ENCODE results near the gene B4GALNT3.

B4GALNT3 gene

DNA sequence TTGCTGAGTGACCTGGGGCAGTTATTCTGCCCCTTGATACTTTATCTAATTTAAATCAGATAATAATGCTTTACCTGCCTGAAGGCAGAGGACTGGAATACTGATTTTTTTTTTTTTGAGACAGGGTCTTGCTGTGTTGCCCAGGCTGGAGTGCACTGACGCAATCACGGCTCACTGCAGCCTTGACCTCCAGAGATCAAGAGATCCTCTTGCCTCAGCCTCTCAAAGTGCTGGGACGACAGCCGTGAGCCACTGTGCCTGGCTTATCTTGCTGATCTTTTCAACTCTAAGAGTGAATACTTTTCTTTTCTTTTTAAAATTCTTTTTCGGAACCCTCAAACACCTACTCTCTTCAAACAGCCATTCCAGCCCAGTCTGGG is 699 bp upstream of the B4GALNT3 start:
- CTCF ChIA-PET = no interaction called here
- Histone ChIP-seq H3K4me1 (ENCODE audit: control extremely low read depth in 1 of 4, control insufficient read depth in 4 of 4, insufficient read depth in 4 of 4, low read length in 3 of 4) (peaks cover 0 to 14% (median 13%) of the 10 kb centered on the region in 4 experiments), H3K27ac (ENCODE audit: insufficient read depth in 1 of 2, low read depth in 1 of 2, low read length in 2 of 2, poor library complexity in 1 of 2, severe bottlenecking in 2 of 2) (no peak overlapping the region), H3K4me3 (ENCODE audit: control insufficient read depth in 1 of 7, extremely low read depth in 1 of 7, insufficient read depth in 4 of 7, low read depth in 2 of 7, low read length in 6 of 7) (peak overlapping the region in 4 of 7 experiments; percentile 47 to 68 (median 52)), H3K9me3 (ENCODE audit: control extremely low read depth in 1 of 5, control insufficient read depth in 4 of 5, insufficient read depth in 2 of 5, low read depth in 1 of 5, low read length in 4 of 5) (no peaks in the 10 kb centered on the region), H3K27me3 (replicated peaks in 2 of 5; ENCODE audit: control insufficient read depth in 4 of 5, insufficient read depth in 5 of 5, low read length in 4 of 5) (peaks cover 8 to 81% (median 37%) of the 10 kb centered on the region in 5 experiments), H3K36me3 (ENCODE audit: control insufficient read depth in 4 of 4, insufficient read depth in 4 of 4, low read length in 3 of 4) (no peaks in the 10 kb centered on the region)
- DNase-seq = no peak
- WGBS (ENCODE audit: insufficient coverage) = 80% methylated on average over 3 of the region's 5 CpGs
- POLR2A ChIA-PET = no interaction called here

- POLR2A ChIA-PET = no interaction called here
- Histone ChIP-seq H3K4me1 (ENCODE audit: control extremely low read depth in 1 of 4, control insufficient read depth in 4 of 4, insufficient read depth in 4 of 4, low read length in 3 of 4) (peaks cover 0 to 14% (median 13%) of the 10 kb centered on the region in 4 experiments), H3K9me3 (ENCODE audit: control extremely low read depth in 1 of 5, control insufficient read depth in 4 of 5, insufficient read depth in 2 of 5, low read depth in 1 of 5, low read length in 4 of 5) (no peaks in the 10 kb centered on the region), H3K36me3 (ENCODE audit: control insufficient read depth in 4 of 4, insufficient read depth in 4 of 4, low read length in 3 of 4) (no peaks in the 10 kb centered on the region), H3K4me3 (ENCODE audit: control insufficient read depth in 1 of 7, extremely low read depth in 1 of 7, insufficient read depth in 4 of 7, low read depth in 2 of 7, low read length in 6 of 7) (peak overlapping the region in 6 of 7 experiments; percentile 23 to 68 (median 62)), H3K27me3 (replicated peaks in 2 of 5; ENCODE audit: control insufficient read depth in 4 of 5, insufficient read depth in 5 of 5, low read length in 4 of 5) (peaks cover 10 to 92% (median 37%) of the 10 kb centered on the region in 5 experiments), H3K27ac (ENCODE audit: insufficient read depth in 1 of 2, low read depth in 1 of 2, low read length in 2 of 2, poor library complexity in 1 of 2, severe bottlenecking in 2 of 2) (no peak overlapping the region)
- DNase-seq = peak in 2 of 3 donors; percentile 50 to 53
- CTCF ChIA-PET = interaction anchor here (1.4 kb wide), 1 partner anchor 87 kb away, joined by 3 read pairs; no protein-coding TSS in a partner anchor
- 2% methylated on average over 89 of the region's 109 CpGs for WGBS (ENCODE audit: insufficient coverage)
Observed at GRCh38 chr12:460261-461230, 807 bp downstream of the B4GALNT3 start.

- Histone ChIP-seq H3K36me3 (ENCODE audit: control insufficient read depth in 4 of 4, insufficient read depth in 4 of 4, low read length in 3 of 4) (no peaks in the 10 kb centered on the region), H3K4me3 (ENCODE audit: control insufficient read depth in 1 of 7, extremely low read depth in 1 of 7, insufficient read depth in 4 of 7, low read depth in 2 of 7, low read length in 6 of 7) (no peak overlapping the region), H3K27me3 (replicated peaks in 2 of 5; ENCODE audit: control insufficient read depth in 4 of 5, insufficient read depth in 5 of 5, low read length in 4 of 5) (peaks cover 10 to 88% (median 37%) of the 10 kb centered on the region in 5 experiments), H3K9me3 (ENCODE audit: control extremely low read depth in 1 of 5, control insufficient read depth in 4 of 5, insufficient read depth in 2 of 5, low read depth in 1 of 5, low read length in 4 of 5) (no peaks in the 10 kb centered on the region), H3K27ac (ENCODE audit: insufficient read depth in 1 of 2, low read depth in 1 of 2, low read length in 2 of 2, poor library complexity in 1 of 2, severe bottlenecking in 2 of 2) (no peak overlapping the region), H3K4me1 (ENCODE audit: control extremely low read depth in 1 of 4, control insufficient read depth in 4 of 4, insufficient read depth in 4 of 4, low read length in 3 of 4) (peaks cover 0 to 14% (median 13%) of the 10 kb centered on the region in 4 experiments)
- no peak for DNase-seq
- POLR2A ChIA-PET = no interaction called here
- CTCF ChIA-PET = interaction anchor here (1.1 to 3.6 kb wide), 5 partner anchors 7 to 86 kb away, joined by 3 to 15 read pairs (median 4); no protein-coding TSS in a partner anchor
- WGBS (ENCODE audit: insufficient coverage) = 82% methylated on average over 12 of the region's 13 CpGs
Observed at GRCh38 chr12:461425-461824, 1.7 kb downstream of the B4GALNT3 start.

DNA sequence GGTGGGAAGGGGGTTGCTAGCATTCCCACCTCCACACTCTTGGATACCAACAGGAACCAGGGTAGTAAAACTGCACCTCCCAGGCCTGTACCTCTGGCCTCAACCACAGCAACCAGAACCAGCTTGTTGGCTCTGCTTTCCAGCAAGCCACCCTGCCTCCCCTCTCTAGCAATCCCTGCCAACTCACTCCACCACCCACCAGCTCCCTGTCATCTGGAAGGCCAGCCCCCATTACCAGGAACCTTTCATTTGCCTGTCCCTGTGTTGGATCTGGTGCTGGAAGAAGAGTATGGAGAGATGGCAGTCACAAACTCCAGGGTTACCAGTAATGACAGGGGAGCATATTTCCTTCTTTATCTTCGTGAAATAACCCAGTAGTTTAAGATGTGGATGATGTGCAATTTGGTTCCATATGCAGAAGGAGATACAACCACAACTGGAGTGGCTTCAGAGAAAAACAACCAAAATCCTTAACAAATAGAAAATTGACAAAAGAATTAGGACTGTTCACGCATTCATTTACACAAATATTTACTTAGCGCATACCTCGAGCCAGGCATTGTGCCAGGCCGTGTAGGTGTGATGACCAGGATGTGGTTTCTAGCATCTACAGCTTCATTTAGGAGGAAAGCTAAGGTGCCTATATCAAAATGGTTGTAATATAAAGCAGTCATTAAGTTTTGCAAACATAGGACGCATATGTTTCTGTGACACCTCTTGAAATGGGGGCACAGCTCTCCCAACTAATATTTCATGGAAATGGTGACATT is 3.4 kb downstream of the B4GALNT3 start:
- no peak for DNase-seq
- peaks cover 10 to 71% (median 24%) of the 10 kb centered on the region in 5 experiments for H3K27me3 ChIP-seq (replicated peaks in 2 of 5; ENCODE audit: control insufficient read depth in 4 of 5, insufficient read depth in 5 of 5, low read length in 4 of 5)
- H3K4me1 ChIP-seq (ENCODE audit: control extremely low read depth in 1 of 4, control insufficient read depth in 4 of 4, insufficient read depth in 4 of 4, low read length in 3 of 4) = peaks cover 0 to 14% (median 13%) of the 10 kb centered on the region in 4 experiments
- 83% methylated on average over 5 of the region's 6 CpGs for WGBS (ENCODE audit: insufficient coverage)
- no peak overlapping the region for H3K27ac ChIP-seq (ENCODE audit: insufficient read depth in 1 of 2, low read depth in 1 of 2, low read length in 2 of 2, poor library complexity in 1 of 2, severe bottlenecking in 2 of 2)
- ChIA-PET POLR2A (no interaction called here), CTCF (interaction anchor here (0.8 to 3.6 kb wide), 7 partner anchors 9 to 351 kb away, joined by 3 to 15 read pairs (median 3); no protein-coding TSS in a partner anchor)
- no peaks in the 10 kb centered on the region for H3K9me3 ChIP-seq (ENCODE audit: control extremely low read depth in 1 of 5, control insufficient read depth in 4 of 5, insufficient read depth in 2 of 5, low read depth in 1 of 5, low read length in 4 of 5)
- H3K36me3 ChIP-seq (ENCODE audit: control insufficient read depth in 4 of 4, insufficient read depth in 4 of 4, low read length in 3 of 4) = no peaks in the 10 kb centered on the region
- H3K4me3 ChIP-seq (ENCODE audit: control insufficient read depth in 1 of 7, extremely low read depth in 1 of 7, insufficient read depth in 4 of 7, low read depth in 2 of 7, low read length in 6 of 7) = no peak overlapping the region

DNA sequence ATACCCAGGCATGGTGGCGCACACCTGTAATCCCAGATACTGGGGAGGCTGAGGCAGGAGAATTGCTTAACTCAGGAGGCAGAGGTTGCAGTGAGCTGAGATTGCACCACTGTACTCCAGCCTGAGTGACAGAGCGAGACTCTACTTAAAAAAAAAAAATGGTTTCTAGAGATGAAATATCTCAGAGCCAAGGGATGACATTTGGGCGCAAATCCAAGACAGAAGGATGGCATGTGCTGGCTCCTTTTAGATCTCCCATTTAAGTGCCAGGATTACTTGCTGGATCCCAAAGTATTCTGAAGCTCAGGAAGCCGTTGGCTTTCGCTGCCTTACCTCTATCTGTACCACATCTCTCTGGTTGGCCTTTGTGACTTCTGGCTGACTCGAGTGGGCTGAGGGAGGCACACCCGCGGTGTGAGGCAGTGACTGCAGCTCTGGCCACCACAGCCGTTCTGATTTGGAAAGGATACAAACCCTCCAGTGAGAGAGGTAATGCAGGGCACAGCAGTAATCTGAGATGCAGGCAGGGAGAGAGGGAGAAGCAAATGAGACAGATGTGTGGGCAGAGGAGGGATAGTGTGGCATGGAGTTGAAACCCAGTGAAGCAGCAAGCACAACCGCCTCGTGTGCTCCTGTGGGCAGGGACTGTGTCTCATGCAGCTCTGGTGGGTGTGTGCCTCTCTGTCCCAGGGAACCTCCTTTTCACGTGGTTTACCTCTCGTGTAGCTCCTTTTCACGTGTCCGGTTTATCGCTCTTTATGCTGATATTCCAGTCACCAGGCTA is 4.9 kb downstream of the B4GALNT3 start:
- Histone ChIP-seq H3K4me3 (ENCODE audit: control insufficient read depth in 1 of 7, extremely low read depth in 1 of 7, insufficient read depth in 4 of 7, low read depth in 2 of 7, low read length in 6 of 7) (no peak overlapping the region), H3K36me3 (ENCODE audit: control insufficient read depth in 4 of 4, insufficient read depth in 4 of 4, low read length in 3 of 4) (no peaks in the 10 kb centered on the region), H3K9me3 (ENCODE audit: control extremely low read depth in 1 of 5, control insufficient read depth in 4 of 5, insufficient read depth in 2 of 5, low read depth in 1 of 5, low read length in 4 of 5) (no peaks in the 10 kb centered on the region), H3K27ac (ENCODE audit: insufficient read depth in 1 of 2, low read depth in 1 of 2, low read length in 2 of 2, poor library complexity in 1 of 2, severe bottlenecking in 2 of 2) (no peak overlapping the region), H3K4me1 (ENCODE audit: control extremely low read depth in 1 of 4, control insufficient read depth in 4 of 4, insufficient read depth in 4 of 4, low read length in 3 of 4) (peaks cover 0 to 9% (median 6%) of the 10 kb centered on the region in 4 experiments), H3K27me3 (replicated peaks in 2 of 5; ENCODE audit: control insufficient read depth in 4 of 5, insufficient read depth in 5 of 5, low read length in 4 of 5) (peaks cover 8 to 55% (median 15%) of the 10 kb centered on the region in 5 experiments)
- POLR2A ChIA-PET = no interaction called here
- DNase-seq = no peak
- whole genome bisulfite sequencing (ENCODE audit: insufficient coverage) = 86% methylated on average over 15 of the region's 16 CpGs
- CTCF ChIA-PET = interaction anchor here (0.6 to 3.6 kb wide), 3 partner anchors 11 to 100 kb away, joined by 3 to 15 read pairs (median 4); no protein-coding TSS in a partner anchor

- H3K27me3 ChIP-seq (replicated peaks in 2 of 5; ENCODE audit: control insufficient read depth in 4 of 5, insufficient read depth in 5 of 5, low read length in 4 of 5) = peaks cover 8 to 50% (median 18%) of the 10 kb centered on the region in 5 experiments
- H3K36me3 ChIP-seq (ENCODE audit: control insufficient read depth in 4 of 4, insufficient read depth in 4 of 4, low read length in 3 of 4) = no peaks in the 10 kb centered on the region
- POLR2A ChIA-PET = no interaction called here
- no peaks in the 10 kb centered on the region for H3K4me1 ChIP-seq (ENCODE audit: control extremely low read depth in 1 of 4, control insufficient read depth in 4 of 4, insufficient read depth in 4 of 4, low read length in 3 of 4)
- H3K4me3 ChIP-seq (ENCODE audit: control insufficient read depth in 1 of 7, extremely low read depth in 1 of 7, insufficient read depth in 4 of 7, low read depth in 2 of 7, low read length in 6 of 7) = no peak overlapping the region
- H3K9me3 ChIP-seq (ENCODE audit: control extremely low read depth in 1 of 5, control insufficient read depth in 4 of 5, insufficient read depth in 2 of 5, low read depth in 1 of 5, low read length in 4 of 5) = no peaks in the 10 kb centered on the region
- CTCF ChIA-PET = no interaction called here
- no peak overlapping the region for H3K27ac ChIP-seq (ENCODE audit: insufficient read depth in 1 of 2, low read depth in 1 of 2, low read length in 2 of 2, poor library complexity in 1 of 2, severe bottlenecking in 2 of 2)
- WGBS (ENCODE audit: insufficient coverage) = 93% methylated on average over 5 of the region's 8 CpGs
- DNase-seq = no peak
Observed at GRCh38 chr12:466039-466438, 6.3 kb downstream of the B4GALNT3 start.
